K562 (cell line): ENCODE results near the gene SHBG. TPM values are rescaled to one million over a fixed set of nuclear protein-coding genes. Genes with fewer than 3 reads are reported as not detected.

Source experiments
- ATAC-seq: fragments of 200-7000 bp; cut with Tn5 transposase; 3 replicates; pipeline ENCODE4 v1.9.1; 2020; ENCODE audit warnings: moderate library complexity
- BruUV-seq: library from RNA; stranded (reverse); fragments of 400-500 nt; replicated peaks from 2 replicates; lab custom pipeline; 2021; lab: Mats Ljungman, UMichigan
- CTCF ChIA-PET: fragments of 300-600 bp; formaldehyde crosslinking; extraction: SDS; loops from one replicate; lab custom pipeline; 2021; ENCODE audit warnings: low intra/inter-chr PET ratio; lab: Yijun Ruan, JAX
- POLR2A ChIA-PET: fragments of 300-600, 350-650 bp; sonication (Branson Sonifier 250); formaldehyde crosslinking; extraction: SDS; loops from one replicate; lab custom pipeline; 2021; ENCODE audit warnings: antibody characterized with exemption, inconsistent platforms; lab: Yijun Ruan, JAX
- DNase-seq, 4 experiments: peaks; one replicate each; pipeline versions ENCODE4 v3.0.0 to v3.0.0-alpha.2; 2011 to 2018; ENCODE audit warnings: low spot score in 3 of 4, mixed read lengths in 3 of 4; ENCODE audit errors: extremely low read depth in 1 of 4
- FAIRE-seq: peaks from 2 replicates; lab custom pipeline; 2011; peaks lifted over from hg19 to GRCh38; lab: Jason Lieb, UNC
- H2AFZ ChIP-seq: 2 replicates; pipeline ENCODE4 v1.6.0; 2011; ENCODE audit warnings: low read depth, low read length, control low read depth, inconsistent platforms
- H3K27ac ChIP-seq: fragments of 200-600 bp; 3 replicates; pipeline ENCODE4 v1.8.0; 2011; ENCODE audit warnings: low read depth, mild to moderate bottlenecking, control low read depth, inconsistent platforms, low read length, moderate library complexity, mixed read lengths; ENCODE audit errors: extremely low read depth
- H3K27me3 ChIP-seq, 2 experiments: fragments of 300-600 bp in 1 of 2; 2 replicates in 1 of 2; 3 replicates in 1 of 2; pipeline versions ENCODE4 v1.6.0 to v1.8.0; 2011; ENCODE audit warnings: inconsistent platforms in 2 of 2, low read length in 2 of 2, mild to moderate bottlenecking in 1 of 2, mixed read lengths in 1 of 2, moderate library complexity in 1 of 2; ENCODE audit not compliant: control insufficient read depth in 2 of 2, insufficient read depth in 2 of 2
- H3K36me3 ChIP-seq: fragments of 300-600 bp; 3 replicates; pipeline ENCODE4 v1.8.0; 2011; ENCODE audit warnings: mild to moderate bottlenecking, low read length, inconsistent platforms; ENCODE audit not compliant: control insufficient read depth, insufficient read depth
- H3K4me1 ChIP-seq, 2 experiments: fragments of 200-600 bp in 1 of 2; replicated peaks in 1 of 2; 2 replicates in 1 of 2; 3 replicates in 1 of 2; pipeline versions ENCODE4 v1.5.1 to v1.8.0; 2011; ENCODE audit warnings: inconsistent platforms in 2 of 2, low read length in 2 of 2, mild to moderate bottlenecking in 1 of 2, mixed read lengths in 1 of 2, moderate library complexity in 1 of 2; ENCODE audit not compliant: control insufficient read depth in 2 of 2, insufficient read depth in 2 of 2
- H3K4me2 ChIP-seq: 2 replicates; pipeline ENCODE4 v1.6.1; 2011; ENCODE audit warnings: low read length, control low read depth, inconsistent platforms, mixed read lengths; ENCODE audit not compliant: insufficient read depth
- H3K4me3 ChIP-seq: fragments of 200-600 bp; sonication (generic), shearing (Covaris generic); 2 replicates; pipeline ENCODE4 v1.5.1; 2016; ENCODE audit warnings: control low read depth, inconsistent platforms
- H3K79me2 ChIP-seq: fragments of 200-600 bp; 3 replicates; pipeline ENCODE4 v1.8.0; 2011; ENCODE audit warnings: low read length, inconsistent platforms; ENCODE audit not compliant: control insufficient read depth, insufficient read depth
- H3K9ac ChIP-seq, 2 experiments: 2 replicates each; pipeline versions ENCODE4 v1.6.0 to v1.6.1; 2011; ENCODE audit warnings: low read depth in 2 of 2, low read length in 2 of 2, control low read depth in 1 of 2, inconsistent platforms in 1 of 2, mild to moderate bottlenecking in 1 of 2, mixed read lengths in 1 of 2; ENCODE audit not compliant: insufficient read depth in 1 of 2
- H3K9me1 ChIP-seq: one replicate; pipeline ENCODE4 v1.6.0; 2011; ENCODE audit warnings: inconsistent platforms, mild to moderate bottlenecking, low read length, moderate library complexity; ENCODE audit not compliant: control insufficient read depth, insufficient read depth
- H3K9me3 ChIP-seq: replicated peaks from 2 replicates; pipeline ENCODE4 v1.5.1; 2011; ENCODE audit warnings: low read depth, low read length, inconsistent platforms; ENCODE audit not compliant: control insufficient read depth, insufficient read depth
- H4K20me1 ChIP-seq: replicated peaks from 2 replicates; pipeline ENCODE4 v1.6.1; 2011; ENCODE audit warnings: low read length, inconsistent platforms, mixed read lengths; ENCODE audit not compliant: control insufficient read depth, insufficient read depth
- CHAMP1 ChIP-seq: fragments of 450-650 bp; IDR thresholded peaks from 2 replicates; pipeline ENCODE4 v1.6.1; 2016; ENCODE audit warnings: mild to moderate bottlenecking
- SPI1 ChIP-seq: IDR thresholded peaks from 2 replicates; pipeline ENCODE4 v1.6.1; 2011; ENCODE audit warnings: low read depth, low read length, control low read depth, borderline replicate concordance
- ZC3H4 ChIP-seq: sonication (generic); formaldehyde crosslinking; IDR thresholded peaks from 2 replicates; pipeline ENCODE4 v1.9.0; 2021; ENCODE audit warnings: missing genetic modification reagents, borderline replicate concordance
- ZMIZ1 ChIP-seq, 2 experiments: fragments of 150-350 bp in 1 of 2; IDR thresholded peaks; 2 replicates each; pipeline ENCODE4 v1.6.1; 2012 to 2016; ENCODE audit warnings: low read depth in 2 of 2, low read length in 2 of 2, mild to moderate bottlenecking in 1 of 2, moderate library complexity in 1 of 2
- ZNF174 ChIP-seq: fragments of 250-450 bp; sonication (Bioruptor Pico); IDR thresholded peaks from 2 replicates; pipeline ENCODE4 v1.4.0; 2020; ENCODE audit warnings: mild to moderate bottlenecking
- WGBS: fragments of 100-300 bp; shearing (Covaris generic); methylation state at CpG from one replicate; pipeline ENCODE4 v1.1.6; 2016; ENCODE audit warnings: low coverage, mixed read lengths; ENCODE audit not compliant: insufficient coverage; ENCODE audit errors: missing lambda C conversion rate; 5-methylcytosine and 5-hydroxymethylcytosine counted together
- in situ Hi-C: fragments of 300-500 bp; cut with MboI; formaldehyde crosslinking; loops from 4 replicates; pipeline ENCODE4 v1.15.0; 2018; ENCODE audit warnings: inconsistent platforms, mixed read lengths
- intact Hi-C: fragments of 100-400 bp; cut with micrococcal nuclease; formaldehyde crosslinking; loops from 2 replicates; pipeline ENCODE4 v1.14.2; 2022
- polyA plus RNA-seq, 8 experiments: library from polyadenylated mRNA; depleted of rRNA in 4 of 8; stranded (reverse) in 5 of 8; unstranded in 3 of 8; fragments of >200 nt; fragmentation: Nextera tagmentation in 2 of 8; fragmentation: Illumina TruSeq in 1 of 8; extraction: Ambion mirVana in 2 of 8; extraction: Trizol in 1 of 8; gene quantifications; 2 replicates each; pipeline versions ENCODE4 v1.2.1 to v1.2.3, GENCODE V29; 2011 to 2014; ENCODE audit warnings: inconsistent platforms in 1 of 8, missing spikeins in 1 of 8
- total RNA-seq, 7 experiments: library from RNA; depleted of rRNA in 6 of 7; stranded (reverse); fragments of >200 nt in 6 of 7; fragmentation: Illumina TruSeq in 2 of 7; extraction: Trizol in 2 of 7; gene quantifications; 2 replicates each; pipeline versions ENCODE4 v1.2.1 to v1.2.3, GENCODE V29; 2011 to 2021; ENCODE audit warnings: low replicate concordance in 1 of 7

The SHBG gene
- total and polyA plus RNA-seq, 9 of the 15 experiments (the other 6 are each of a cell fraction or from before 2014, with no cell fraction given): not detected

GRCh38 chr17:7644775-7645174 lies 14.8 kb downstream of the SHBG start:
- FAIRE-seq: no peak
- no peak overlapping the region; a peak in 1 of 4 replicates for H3K9ac ChIP-seq
- WGBS: 45% methylated on average over 3 of the region's 4 CpGs
- no peaks in the 10 kb centered on the region for H3K9me1 ChIP-seq
- no peaks in the 10 kb centered on the region; the same call in 1 of the 2 replicates for H3K9me3 ChIP-seq
- no peak overlapping the region for H3K27ac ChIP-seq
- ATAC-seq: no peak
- DNase-seq: peak in 1 of 4 experiments; percentile 2
- no peak for TF ChIP-seq ZNF174 (CRISPR knock-in tag)
- no peak for TF ChIP-seq CHAMP1
- TF ChIP-seq ZMIZ1 (IDR thresholded peaks at IDR 0.05; ENCODE audit: low read depth in 2 of 2, low read length in 2 of 2): no peak
- TF ChIP-seq SPI1: 0 out of 2 replicates have a peak, but pooled peaks have one; percentile 8
- no peak for TF ChIP-seq ZC3H4 (CRISPR knock-in tag)
- intact Hi-C loops: no loop called here
- no peak overlapping the region for H3K4me2 ChIP-seq
- BruUV-seq: no TSS peak
- no peak overlapping the region for H3K4me3 ChIP-seq
- no peaks in the 10 kb centered on the region for H3K27me3 ChIP-seq
- H4K20me1 ChIP-seq: no peaks in the 10 kb centered on the region
- in situ Hi-C loops: no loop called here
- CTCF ChIA-PET: no interaction called here
- H3K36me3 ChIP-seq: no peaks in the 10 kb centered on the region
- no peaks in the 10 kb centered on the region for H3K79me2 ChIP-seq
- 0 out of 2 replicates have a peak overlapping the region, but pooled peaks have one; percentile 9 for H2AFZ ChIP-seq
- POLR2A ChIA-PET: no interaction called here
- H3K4me1 ChIP-seq: peaks cover 19 to 20% of the 10 kb centered on the region in 2 experiments; a peak in 4 of 5 replicates
